ENCODE data around the gene DDX27.

Gene DDX27

DNA sequence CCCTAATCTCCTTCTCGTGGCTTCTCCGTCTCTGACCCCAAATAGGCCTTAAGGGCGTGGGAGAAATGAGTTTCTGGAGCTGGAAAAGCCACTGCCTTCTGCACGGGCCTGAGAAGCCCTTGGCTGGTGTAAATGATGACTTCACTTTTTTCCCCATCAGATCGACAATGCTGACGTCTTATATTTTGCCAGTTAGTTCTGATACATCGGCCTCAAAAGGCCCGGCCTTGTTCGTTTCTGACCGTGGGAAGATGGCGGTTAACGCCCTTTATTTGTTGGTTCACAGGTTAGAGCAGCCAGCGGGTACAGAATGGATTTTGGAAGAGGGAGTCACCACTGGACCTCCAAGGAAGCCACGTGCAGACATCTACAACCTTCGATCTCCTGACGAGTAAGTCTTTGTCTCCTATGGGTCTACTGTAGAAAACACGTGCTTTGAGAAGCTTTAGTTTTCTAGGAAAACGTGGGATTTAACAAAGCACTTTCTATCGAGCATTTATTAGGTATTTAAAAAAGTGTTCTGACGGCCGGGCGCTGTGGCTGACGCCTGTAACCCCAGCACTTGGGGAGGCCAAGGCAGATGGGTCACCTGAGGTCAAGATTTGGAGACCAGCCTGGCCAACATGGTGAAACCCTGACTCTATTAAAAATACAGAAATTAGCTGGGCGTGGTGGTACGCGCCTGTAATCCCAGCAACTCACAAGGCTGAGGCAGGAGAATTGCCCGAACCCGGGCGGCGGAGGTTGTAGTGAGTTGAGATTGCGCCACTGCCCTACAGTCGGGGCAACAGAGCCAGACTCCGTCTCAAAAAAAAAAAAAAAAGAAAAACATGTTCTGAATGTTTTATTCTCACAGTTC is 59.8 kb downstream of the DDX27 start:
- DNase-seq: peak; percentile 50

DNA sequence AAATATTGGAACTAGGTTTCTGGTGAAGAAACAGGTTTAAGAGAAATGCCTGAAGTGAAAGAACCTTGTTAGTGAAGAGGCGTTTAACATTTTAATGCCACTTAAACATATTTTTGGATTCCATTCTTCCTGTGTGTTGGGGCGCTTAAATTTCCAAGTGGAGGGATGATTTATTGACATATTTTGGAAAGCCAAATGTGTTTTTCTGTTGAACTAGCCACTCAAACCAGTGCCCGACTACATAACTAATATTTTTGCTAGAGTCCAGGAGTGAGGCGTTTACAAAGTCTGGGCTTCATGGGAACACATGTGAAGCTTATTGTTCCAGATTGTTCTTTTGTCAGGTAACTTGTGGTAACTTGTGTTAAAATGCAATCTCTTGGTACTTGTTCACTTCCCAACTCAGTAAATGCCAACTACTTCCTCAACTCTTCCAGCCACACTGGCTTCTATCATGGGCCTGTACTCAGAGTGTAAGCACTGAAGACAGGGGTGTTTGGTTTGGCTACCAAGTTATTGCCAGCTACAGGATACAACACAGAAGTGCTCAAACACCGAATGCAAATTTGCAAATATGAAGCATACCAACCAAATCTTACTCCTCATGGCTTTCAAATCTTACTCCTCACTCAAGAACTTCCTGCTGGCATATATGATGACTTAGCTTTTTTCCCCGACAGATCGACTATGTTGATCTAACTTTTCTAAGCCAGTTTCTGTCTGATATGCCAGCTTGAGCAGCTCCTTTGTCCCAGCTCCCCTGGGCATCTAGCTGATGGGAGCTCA is 60.7 kb downstream of the DDX27 start:
- no peak for DNase-seq

DNA sequence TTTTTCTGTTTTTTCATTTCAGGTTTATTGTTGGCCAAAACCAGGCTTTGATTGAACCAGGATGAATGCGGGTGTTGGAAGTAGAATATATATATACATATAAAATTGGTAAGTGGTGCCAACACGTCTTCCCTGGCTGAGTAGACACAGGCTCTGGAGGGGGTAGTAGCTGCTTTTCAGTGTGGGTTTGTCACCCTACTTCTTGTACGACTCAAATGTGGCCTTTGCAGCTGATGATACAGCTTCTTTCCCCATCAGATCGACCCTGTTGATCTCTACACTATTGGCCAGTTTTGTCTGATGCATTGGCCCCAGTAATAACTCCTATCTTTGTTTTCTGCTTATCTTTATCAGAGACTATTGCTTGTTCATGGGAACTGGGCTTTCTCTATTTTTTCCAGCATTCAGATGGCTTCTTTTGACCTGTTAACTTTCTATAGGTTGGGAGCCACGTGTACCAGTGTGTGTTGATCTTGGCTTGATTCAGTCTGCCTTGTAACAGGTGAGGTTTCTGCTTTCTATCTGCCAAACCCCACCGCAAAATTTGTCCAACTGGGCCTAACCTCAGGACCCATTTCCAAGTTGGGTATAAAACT is 61.3 kb downstream of the DDX27 start:
- DNase-seq: no peak

DNA sequence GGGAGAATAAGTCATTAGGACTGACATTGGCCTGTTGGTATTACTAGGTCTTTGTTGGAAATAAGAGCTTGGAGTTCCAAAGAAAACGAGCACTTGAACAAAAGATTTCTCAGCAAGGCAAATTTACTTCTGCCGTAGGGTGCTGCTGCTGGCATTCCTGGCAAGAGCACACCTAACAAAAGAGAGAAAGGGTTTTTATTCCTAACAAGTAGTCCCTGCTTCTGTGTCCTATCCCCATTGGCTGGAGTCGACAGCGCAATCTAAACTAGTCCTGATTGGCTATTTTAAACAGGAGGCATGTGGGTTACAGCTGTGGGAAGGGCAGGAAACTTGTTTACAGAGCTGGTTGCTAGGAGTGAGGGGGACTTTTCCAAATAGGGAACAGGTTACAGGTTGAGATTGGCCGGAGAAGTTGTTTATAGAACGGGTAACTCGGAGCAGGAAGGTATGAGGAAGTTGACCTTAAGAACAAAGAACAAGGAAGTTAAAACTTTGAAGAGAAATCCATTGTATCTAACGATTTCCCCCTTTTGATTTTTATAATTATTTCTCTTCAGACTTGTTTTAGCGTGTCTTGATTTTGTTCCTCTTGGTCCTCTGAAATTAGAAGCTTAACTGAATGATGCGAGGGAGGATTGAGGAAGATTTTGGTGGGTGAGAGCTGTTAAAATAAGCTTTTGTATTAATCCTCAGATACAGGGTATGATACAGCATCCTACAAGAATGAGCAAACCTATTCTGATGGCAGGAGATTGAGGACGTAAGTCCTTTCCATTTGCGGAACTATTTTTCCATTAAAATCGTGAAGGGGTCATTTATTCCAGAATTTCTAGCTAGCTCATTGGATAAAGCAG is 62.1 kb downstream of the DDX27 start:
- no peak for DNase-seq

DNA sequence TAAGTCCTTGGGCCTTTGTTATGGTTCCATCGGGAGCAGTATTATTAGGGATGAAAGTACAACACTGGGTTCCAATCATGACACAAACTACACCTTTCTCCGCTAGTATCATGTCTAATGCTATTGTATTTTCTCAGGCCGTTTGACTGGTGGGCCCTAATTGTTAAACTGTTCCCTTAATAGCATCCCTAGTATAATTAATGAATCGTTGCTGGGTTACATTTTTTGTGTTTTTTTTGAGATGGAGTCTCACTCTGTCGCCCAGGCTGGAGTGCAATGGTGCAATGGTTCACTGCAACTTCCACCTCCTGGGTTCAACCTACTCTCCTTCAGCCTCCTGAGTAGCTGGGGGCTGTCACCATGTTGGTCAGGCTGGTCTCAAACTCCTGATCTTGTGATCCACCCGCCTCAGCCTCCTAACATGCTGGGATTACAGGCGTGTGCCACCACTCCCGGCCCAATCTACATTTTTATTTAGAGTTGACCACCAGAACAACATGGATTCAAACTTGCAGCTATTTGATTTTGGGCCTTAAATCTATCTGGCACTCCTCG is 62.8 kb downstream of the DDX27 start:
- DNase-seq: no peak

DNA sequence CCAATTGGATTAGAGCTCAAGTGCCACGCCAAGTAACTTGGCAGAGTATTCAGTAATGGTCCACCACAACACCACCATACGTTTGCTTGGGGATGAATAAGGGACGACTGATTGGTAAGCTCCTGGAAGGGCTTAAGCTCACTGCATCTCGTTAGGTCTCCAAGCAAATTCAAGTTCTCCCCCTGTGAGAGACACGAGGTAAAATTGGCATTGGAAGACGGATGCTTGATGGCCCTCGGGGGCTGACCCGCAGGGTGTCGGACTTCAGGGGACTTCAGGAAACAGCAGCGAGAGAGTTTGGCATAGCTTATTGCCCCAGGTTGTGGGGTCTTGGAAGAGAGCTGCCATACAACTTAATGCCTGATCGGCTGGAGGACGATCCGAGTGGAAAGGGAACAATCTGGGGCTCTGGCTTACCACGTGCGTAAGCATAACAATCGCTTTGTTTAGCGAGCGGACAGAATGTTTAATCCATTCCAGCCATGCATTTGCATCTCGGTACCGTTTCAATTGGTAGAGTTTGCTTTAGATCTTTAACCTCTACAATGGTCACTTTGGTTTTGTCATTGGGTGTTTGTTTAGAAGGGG is 63.5 kb downstream of the DDX27 start:
- DNase-seq: no peak

DNA sequence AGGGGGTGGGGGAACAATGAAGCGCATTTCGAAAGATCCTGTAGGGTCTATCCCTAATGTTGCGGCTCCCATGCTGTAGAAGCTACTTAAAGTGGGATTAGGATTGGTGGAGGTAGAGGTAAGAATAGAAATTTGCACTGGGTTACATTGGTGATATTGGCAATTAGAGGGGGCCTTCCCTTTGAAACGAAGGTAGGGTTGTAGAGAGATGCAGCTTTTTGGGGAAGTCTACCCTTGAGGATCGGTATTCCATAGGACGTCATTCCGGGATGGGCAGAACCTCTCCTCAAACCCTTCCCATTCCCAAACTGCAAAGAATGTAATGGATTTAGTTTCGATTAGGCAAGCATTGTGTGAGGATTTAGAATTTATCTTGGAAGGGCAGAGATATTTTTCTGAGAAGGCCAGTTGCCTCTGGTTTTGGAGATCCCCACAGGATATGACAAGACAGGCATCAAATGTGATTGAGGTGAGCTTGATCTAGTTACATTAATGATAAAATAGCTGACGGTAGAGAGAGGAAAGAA is 64.0 kb downstream of the DDX27 start:
- DNase-seq: no peak

DNA sequence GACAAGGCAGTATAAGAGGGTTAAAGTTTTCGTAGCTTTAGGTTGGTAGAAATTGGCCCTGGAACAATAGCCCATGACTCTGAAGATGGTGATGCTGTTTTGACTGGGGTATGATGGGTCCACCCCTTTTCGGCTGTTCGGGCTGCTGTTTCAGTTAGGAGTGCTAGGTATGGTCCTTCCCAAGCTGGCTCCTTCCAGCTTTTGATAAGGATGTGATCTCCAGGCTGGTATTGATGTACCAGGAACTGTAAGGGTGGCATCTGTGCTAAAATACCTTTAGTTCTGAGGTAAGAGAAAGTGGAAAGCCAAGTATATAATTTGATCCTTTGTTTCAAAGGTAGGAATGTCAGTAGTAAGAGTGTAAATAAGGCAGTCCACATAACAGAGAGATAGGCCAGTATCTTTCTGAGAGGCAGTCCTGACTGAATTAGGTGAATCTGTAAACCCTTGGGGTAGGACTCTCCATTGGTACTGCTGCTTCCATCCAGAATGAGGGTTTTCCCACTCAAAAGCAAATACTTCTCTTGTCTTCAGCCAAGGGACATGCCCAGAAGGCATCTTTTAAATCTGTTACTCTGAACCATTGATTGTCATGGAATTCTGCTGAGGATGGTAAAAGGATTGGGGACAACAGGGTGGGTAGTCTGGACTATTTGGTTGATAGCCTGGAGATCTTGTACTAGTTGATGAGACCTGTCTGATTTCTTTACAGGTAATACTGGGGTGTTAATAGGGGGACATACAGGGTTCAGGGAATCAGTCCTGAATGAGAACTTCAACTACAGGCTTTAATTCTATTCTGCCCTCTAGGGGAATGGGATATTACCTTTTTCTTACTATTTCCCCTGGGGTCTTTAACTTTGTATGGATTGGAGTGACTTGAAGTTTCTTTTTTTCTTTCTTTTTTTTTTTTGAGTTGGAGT is 64.7 kb downstream of the DDX27 start:
- DNase-seq: no peak

DNA sequence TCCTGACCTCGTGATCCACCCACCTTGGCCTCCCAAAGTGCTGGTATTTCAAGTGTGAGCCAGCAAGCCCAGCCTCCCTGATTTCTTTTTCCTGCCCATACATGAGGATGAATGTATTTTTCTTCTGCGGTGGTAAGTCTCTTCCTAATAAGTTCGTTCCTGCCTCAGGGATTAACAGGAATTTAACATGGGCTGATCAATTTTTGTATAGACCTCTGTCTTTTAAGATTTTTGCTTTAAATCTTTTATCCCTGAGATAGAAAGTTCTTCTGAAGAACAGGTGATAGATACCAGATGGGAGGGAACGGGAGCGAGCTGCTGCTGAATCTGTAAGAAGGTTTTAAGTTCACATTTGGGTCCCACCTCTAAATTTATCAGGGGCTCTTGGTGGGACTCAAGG is 65.6 kb downstream of the DDX27 start:
- no peak for DNase-seq

DNA sequence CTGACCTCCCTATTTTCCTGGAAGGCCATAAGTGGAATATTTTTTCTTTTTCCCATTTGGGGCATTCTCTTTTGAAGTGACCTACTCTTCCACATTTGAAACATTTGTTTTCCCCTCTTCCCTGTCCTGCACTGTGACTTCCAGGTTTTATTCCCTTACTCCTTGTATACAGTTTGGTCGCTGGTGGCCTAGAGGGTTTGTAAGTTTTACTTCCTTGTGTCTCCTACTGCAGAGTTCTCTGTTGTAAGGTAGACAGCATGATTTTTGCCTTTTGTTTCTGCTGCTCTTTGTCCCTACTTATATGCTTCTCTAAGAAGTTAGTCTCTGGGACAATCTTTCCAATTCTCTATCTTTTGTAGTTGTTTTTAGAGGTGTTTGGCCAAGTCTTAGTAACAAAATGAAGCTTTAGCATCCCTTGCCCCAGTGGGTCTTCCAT is 66.0 kb downstream of the DDX27 start:
- no peak for DNase-seq

DNA sequence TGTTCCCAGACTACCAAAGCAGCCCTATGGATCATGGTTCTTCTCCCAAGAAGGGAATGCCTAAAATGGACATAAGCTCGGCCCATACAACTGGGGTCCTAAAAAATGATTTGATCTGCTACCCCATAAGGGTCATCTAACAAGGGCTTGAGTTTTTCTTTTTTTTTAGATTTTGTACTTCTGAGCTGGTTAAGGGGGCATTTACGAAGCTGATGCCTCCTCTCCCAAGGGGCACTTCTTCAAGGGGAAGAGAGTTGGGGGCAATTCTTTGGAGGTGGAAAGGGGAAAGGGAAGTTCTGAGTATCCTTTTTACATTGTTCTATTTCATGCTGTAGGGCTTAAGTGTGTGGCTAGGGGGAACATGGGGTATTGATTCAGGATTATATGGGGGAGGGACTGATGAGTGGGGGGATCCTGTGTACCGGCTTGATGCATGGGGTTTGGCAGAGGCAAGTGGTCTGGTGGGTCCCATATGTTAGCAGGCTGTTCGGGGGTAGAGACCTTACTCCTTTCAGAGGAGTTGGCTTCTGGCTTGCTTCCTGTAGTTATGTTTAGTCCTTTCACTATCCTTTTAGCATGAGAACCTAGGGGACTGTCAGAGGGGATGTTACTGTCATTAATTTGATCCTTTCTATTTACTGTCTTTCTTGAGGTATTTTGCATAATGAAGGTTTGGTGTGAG is 66.7 kb downstream of the DDX27 start:
- DNase-seq: no peak

DNA sequence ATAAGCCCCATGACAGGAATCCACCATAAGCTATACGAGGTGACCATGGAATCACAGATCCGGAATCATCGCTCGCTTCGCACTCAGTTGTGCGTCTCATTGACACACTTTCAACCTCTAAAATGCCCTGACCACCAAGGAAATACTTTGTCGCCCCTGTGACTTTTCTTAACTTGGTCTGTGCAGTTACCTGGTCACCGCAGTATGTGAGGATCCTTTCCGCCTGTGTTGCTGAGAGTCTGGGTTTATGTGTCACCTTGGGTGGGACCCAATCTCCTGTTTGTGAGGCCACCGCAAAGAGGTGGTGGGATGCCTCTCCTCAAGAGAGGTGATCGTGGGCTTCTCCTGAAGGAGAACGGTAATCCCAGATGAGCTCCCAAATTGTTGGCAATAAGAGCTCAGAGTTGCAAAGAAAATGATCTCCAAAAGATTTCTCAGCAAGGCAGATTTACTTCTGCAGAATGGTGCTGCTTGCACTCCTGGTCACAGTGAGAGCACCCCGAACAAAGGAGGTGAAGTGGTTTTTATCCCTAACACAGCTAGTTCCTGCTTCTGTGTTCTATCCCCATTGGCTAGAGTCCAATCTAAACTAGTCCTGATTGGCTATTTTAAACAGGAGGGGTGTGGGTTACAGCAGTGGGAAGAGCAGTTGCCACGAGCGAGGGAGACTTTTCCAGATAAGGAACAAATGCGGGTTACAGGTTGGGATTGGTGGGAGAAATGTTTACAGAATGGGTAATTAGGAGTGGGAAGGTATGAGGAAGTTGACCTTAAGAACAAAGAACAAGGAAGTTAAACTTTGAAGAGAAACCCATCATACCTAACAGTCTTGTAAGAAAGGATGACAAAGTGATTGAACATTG is 67.7 kb downstream of the DDX27 start:
- DNase-seq: no peak

DNA sequence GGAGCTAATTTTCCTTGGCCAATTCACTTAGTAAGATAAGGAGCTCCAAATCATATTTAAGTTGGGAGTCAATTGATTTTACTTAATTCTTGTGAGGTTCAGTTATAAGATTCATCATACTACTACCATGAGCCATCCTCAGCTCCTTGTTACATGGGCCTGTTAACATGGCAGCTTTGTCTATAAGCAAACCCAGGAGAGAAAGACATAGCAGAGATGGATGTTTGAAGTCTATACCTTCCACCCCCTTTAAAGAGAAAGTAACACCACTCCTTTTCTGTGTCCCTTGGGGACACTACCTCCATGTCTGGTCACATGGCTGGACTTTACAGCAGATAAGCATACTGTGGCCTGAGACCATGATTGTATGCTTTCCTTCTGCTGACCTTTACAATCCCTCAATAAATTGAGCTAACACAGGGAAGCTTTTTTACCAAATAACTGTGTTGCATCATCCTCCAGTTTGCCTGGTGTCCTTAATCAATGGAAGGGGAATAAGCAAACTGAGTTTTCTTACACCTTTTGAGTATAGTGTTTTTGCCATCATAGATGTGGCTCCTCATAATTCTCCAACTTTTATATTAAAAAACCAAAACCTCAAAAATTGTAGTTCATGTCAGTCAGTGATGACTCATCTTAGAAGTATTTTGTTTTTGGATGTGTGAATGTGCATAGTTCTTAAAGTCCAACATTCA is 68.5 kb downstream of the DDX27 start:
- DNase-seq: no peak

DNA sequence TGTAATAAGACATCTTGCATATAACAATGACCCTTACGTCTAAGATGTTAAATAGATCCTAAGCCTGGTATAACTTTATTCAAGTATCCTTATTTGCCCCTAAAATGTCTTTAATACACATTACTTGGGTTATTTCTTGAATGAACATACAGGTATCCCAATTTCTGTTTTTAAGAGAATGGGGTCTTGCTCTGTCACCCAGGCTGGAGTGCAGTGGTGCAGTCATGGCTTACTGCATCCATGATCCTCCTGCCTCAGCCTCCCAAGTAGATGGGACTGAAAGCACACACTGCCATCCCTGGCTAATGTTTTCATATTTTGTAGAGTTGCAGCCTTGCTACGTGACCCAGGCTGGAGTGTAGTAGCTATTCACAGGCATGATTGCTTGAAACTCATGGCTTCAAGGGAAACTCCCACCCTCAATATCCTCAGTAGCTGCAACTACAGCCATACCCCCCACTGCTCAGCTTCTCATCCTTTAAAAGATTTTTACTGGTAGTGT is 69.1 kb downstream of the DDX27 start:
- no peak for DNase-seq

DNA sequence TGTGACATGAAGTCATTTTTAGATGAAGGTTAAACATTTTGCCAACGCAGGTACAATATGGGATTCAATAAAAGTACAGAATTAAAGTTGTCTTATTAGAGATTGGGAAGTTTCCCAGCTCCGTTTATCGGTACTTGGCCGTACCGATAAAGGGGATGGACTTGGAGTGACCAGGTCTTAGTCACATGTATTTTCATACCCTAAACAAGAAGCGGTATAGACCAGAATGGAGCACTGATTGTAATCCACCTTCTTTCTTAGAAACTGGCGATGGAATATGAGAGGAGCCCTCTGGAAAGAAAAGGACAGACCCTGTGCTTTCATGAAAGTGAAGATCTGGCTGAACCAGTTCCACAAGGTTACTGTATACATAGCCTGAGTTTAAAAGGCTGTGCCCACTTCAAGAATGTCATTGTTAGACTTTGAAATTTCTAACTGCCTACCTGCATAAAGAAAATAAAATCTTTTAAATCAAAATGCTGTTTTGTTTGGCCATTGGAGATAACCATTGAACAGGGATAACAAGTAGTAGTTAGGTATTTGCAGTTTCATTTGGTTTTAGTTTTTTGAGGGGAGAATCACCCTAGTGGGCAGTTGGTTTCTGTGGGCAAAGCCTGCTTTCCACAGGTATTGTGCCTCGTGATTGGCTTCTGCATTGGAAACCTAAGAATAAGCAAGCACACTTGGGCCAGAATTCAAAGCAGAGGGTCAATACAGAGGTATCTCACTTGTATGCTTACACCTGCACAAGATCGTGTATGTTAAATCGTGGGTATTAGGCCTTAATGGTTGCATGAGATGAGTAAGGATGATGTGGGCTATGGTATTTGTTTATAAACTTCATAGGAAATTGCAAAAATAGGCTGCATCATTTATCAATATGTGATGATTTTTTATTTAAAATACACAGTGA is 69.8 kb downstream of the DDX27 start:
- DNase-seq: no peak

DNA sequence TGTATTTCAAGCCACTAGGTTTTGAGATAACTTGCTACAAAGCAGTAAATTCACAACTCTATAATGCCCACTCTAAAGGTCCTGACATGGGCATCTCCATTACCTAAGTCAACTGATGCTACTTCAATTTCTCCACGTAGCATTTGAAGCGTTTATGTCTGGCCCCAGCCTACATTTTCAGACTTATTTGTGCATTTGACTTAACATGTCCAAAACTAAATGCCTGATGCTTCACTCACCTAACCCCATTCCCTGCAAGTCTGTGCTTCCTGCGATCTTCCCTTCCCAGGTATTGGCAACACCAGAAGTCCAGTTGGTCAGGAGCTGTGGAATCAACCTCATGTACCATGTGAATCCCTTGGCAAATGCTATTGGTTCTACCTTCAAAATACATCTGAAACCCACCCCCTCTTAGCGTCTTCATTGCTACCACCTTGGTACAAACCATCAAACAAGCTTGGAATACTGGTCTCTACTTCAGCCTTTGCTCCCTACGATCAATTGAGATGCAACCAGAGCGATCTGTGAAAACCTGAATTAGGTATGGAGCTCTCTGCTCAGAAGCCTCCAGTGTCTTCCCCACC is 71.5 kb downstream of the DDX27 start:
- DNase-seq: no peak

DNA sequence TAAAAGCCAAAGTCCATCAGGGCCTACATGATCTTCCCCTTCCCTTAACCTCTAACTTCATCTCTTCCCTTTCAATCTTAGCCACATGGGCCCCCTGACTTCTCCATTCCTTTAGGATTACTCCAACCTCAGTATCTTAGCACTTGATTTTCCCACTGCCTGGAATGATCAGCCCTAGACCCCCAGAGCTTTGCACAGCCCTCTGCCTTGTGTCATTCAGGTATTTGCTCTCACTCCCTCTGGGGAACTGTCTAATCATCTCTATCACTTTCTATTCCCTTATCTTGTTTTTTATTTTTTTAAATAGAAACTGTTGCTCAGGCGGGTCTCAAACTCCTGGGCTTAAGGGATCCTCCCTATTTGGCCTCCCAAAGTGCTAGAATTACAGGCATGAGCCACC is 72.0 kb downstream of the DDX27 start:
- no peak for DNase-seq
